RWPE2 (cell line): ENCODE results near the gene SPEG.

Source experiments
- ATAC-seq: fragments of 200-7000 bp; cut with Tn5 transposase; 3 replicates; pipeline ENCODE4 v1.9.1; 2021; ENCODE audit warnings: low read depth
- DNase-seq: peaks from one replicate; pipeline ENCODE4 v3.0.0-alpha.2; 2020; ENCODE audit warnings: low spot score
- H3K27ac ChIP-seq: fragments of 450-650 bp; 2 replicates; pipeline ENCODE4 v1.5.1; 2017; ENCODE audit warnings: mild to moderate bottlenecking; ENCODE audit not compliant: poor library complexity, severe bottlenecking
- H3K27me3 ChIP-seq: fragments of 250-450 bp; sonication (Bioruptor Pico); 2 replicates; pipeline ENCODE4 v1.5.1; 2021; ENCODE audit warnings: mild to moderate bottlenecking, moderate library complexity; ENCODE audit not compliant: insufficient read depth, poor library complexity, severe bottlenecking
- H3K36me3 ChIP-seq: fragments of 250-450 bp; sonication (Bioruptor Pico); 2 replicates; pipeline ENCODE4 v1.5.1; 2020; ENCODE audit warnings: low read depth, mild to moderate bottlenecking, moderate library complexity
- H3K4me1 ChIP-seq: fragments of 250-450 bp; sonication (Bioruptor Pico); 2 replicates; pipeline ENCODE4 v1.5.1; 2021; ENCODE audit warnings: mild to moderate bottlenecking, moderate library complexity; ENCODE audit not compliant: insufficient read depth, poor library complexity, severe bottlenecking
- H3K4me3 ChIP-seq: fragments of 250-450 bp; sonication (Bioruptor Pico); 2 replicates; pipeline ENCODE4 v1.5.1; 2021; ENCODE audit warnings: mild to moderate bottlenecking, moderate library complexity; ENCODE audit not compliant: severe bottlenecking
- H3K9me3 ChIP-seq: fragments of 250-450 bp; sonication (Bioruptor Pico); 2 replicates; pipeline ENCODE4 v1.5.1; 2021; ENCODE audit warnings: mild to moderate bottlenecking, moderate library complexity; ENCODE audit not compliant: severe bottlenecking
- TF ChIP-seq, protein P1 (sequence below): fragments of 450-650 bp; IDR thresholded peaks from one replicate; pipeline ENCODE4 v1.5.1; 2017; ENCODE audit warnings: mild to moderate bottlenecking, moderate library complexity; ENCODE audit not compliant: poor library complexity, severe bottlenecking

Gene SPEG

DNA sequence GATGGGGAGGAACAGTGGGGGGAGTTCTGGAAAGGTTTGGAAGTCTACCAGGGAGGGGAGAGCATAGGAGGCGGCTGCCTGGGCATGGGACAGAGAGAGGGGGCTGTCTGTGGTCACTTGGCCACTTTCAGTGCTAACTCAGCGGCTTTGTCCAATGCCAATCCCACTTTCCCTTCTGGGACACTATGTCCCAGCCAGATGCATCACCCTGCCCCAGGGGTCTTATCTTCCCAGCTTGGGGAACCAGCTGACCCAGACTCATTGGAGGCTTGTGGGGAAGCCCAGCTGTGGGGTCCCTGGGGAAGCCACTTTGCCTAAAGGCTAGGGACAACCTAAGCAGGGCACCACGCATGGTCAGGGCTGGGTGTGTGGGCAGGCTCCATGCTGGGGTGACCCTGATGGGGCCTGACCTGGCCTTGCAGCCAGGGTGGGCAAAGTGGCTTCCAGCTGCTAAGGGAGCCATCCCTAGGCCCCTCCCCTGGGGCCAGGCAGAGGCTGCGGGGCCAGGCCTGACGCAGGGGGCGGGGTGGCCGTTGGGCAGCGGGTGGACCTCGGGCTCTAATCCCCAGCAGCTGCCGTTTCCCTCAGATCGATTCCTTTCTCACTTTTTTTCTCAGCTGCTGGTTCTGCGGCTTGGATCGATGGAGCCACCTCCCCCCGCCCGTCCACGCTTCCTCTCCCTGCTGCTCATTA, 78.0 kb downstream of the SPEG start:
- TF ChIP-seq, protein P1, sequence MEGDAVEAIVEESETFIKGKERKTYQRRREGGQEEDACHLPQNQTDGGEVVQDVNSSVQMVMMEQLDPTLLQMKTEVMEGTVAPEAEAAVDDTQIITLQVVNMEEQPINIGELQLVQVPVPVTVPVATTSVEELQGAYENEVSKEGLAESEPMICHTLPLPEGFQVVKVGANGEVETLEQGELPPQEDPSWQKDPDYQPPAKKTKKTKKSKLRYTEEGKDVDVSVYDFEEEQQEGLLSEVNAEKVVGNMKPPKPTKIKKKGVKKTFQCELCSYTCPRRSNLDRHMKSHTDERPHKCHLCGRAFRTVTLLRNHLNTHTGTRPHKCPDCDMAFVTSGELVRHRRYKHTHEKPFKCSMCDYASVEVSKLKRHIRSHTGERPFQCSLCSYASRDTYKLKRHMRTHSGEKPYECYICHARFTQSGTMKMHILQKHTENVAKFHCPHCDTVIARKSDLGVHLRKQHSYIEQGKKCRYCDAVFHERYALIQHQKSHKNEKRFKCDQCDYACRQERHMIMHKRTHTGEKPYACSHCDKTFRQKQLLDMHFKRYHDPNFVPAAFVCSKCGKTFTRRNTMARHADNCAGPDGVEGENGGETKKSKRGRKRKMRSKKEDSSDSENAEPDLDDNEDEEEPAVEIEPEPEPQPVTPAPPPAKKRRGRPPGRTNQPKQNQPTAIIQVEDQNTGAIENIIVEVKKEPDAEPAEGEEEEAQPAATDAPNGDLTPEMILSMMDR = no peak
- Histone ChIP-seq H3K36me3 (no peaks in the 10 kb centered on the region), H3K27me3 (peaks cover 60% of the 10 kb centered on the region), H3K27ac (no peak overlapping the region), H3K4me1 (no peaks in the 10 kb centered on the region), H3K9me3 (no peaks in the 10 kb centered on the region), H3K4me3 (no peak overlapping the region)
- no peak for ATAC-seq
- no peak for DNase-seq

DNA sequence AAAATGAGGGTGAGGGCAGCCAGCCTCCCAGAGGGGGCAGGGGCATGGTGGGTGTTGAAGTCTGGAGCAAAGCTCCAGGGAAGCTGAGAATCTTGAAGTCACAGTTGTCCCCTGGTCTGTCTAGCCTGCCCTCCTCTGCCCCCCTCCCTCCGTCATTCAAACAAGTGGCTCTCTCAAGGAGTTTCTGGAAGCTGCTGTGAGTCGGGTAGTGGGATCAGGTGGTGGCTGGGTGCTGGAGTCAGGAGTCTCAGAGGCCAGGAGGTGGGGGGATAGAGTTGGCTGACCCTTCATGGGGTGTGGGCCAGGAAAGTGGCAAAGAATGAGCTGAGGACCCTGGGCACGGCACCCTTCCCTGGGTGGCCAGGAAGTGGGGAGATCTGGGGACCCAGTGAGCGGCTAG, 79.1 kb downstream of the SPEG start:
- H3K4me3 ChIP-seq = no peak overlapping the region
- H3K27me3 ChIP-seq = peaks cover 60% of the 10 kb centered on the region
- no peak for DNase-seq
- no peaks in the 10 kb centered on the region for H3K4me1 ChIP-seq
- no peaks in the 10 kb centered on the region for H3K36me3 ChIP-seq
- TF ChIP-seq, protein P1 = no peak
- no peak for ATAC-seq
- H3K27ac ChIP-seq = no peak overlapping the region
- no peaks in the 10 kb centered on the region for H3K9me3 ChIP-seq

DNA sequence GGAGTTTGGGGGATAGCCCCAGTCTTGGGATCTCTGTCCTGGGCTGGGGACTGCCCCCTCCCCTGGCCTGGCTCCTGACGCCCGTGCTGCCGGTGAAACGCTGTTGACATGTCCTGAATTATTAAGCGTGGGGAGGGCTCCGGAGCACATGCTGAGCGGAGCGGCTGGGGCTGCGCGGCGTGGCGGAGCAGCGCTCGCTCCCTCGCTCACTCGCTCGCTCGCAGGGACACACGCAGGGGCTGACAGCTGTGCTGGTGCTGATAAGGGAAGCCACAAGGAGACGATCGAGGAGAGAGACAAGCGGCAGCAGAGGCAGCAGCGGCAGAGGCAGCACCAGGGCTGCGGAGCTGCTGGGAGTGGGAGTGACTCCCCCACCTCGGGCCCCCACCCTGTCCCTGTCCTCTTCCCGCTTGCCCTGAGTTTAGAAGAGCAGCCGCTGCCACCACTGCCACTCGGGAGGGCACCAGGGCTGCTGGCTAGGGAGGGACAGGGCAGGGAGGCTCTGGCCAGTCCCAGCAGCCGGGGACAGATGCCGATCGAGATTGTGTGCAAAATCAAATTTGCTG, 79.6 kb downstream of the SPEG start, which contains the start of gene ASIC4:
Gene ASIC4 (plus strand): TSS at position 287 of the 566 bp plus-strand sequence. CDS start 243 bp downstream, at position 530.
- TF ChIP-seq, protein P1 = no peak
- Histone ChIP-seq H3K4me3 (no peak within 1 kb of the TSS), H3K36me3 (no peaks in the 10 kb centered on the region), H3K27ac (no peak within 1 kb of the TSS), H3K4me1 (no peaks in the 10 kb centered on the region), H3K9me3 (no peaks in the 10 kb centered on the region), H3K27me3 (peaks cover 60% of the 10 kb centered on the region)
- no peak for ATAC-seq
- no peak for DNase-seq

DNA sequence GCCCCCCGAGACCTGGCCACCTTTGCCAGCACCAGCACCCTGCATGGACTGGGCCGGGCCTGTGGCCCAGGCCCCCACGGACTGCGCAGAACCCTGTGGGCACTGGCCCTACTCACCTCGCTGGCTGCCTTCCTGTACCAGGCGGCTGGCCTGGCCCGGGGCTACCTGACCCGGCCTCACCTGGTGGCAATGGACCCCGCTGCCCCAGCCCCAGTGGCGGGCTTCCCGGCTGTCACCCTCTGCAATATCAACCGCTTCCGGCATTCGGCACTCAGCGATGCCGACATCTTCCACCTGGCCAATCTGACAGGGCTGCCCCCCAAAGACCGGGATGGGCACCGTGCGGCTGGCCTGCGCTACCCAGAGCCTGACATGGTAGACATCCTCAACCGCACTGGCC, 80.2 kb downstream of the SPEG start:
- ATAC-seq (no peak), DNase-seq (no peak)
- Histone ChIP-seq H3K27ac (no peak overlapping the region), H3K4me1 (no peaks in the 10 kb centered on the region), H3K27me3 (peaks cover 56% of the 10 kb centered on the region), H3K4me3 (no peak overlapping the region), H3K9me3 (no peaks in the 10 kb centered on the region), H3K36me3 (no peaks in the 10 kb centered on the region)
- TF ChIP-seq, protein P1 = no peak
